Right ventricle myocardium superior (tissue), 1 donor: ENCODE results near the gene KCNIP4. TPM values are rescaled to one million over a fixed set of nuclear protein-coding genes. Genes with fewer than 3 reads are reported as not detected.
"Not testable (repeated sequence)": the region's sequence is repeated elsewhere in the genome, so short reads cannot be mapped to it uniquely, and the experiment has no call there.

Source experiments
- ATAC-seq: fragments of 200-7000 bp; cut with Tn5 transposase; one replicate; pipeline ENCODE4 v1.9.1; 2020; ENCODE audit warnings: mild to moderate bottlenecking; ENCODE audit not compliant: poor library complexity
- DNase-seq: peaks from one replicate; pipeline ENCODE4 v3.0.0-alpha.2; 2020
- intact Hi-C: fragments of 100-400 bp; cut with DNase I; formaldehyde crosslinking; loops from one replicate; pipeline ENCODE4 v1.11.2; 2022
- long read RNA-seq: library from polyadenylated mRNA; unstranded; transcript quantifications from one replicate; pipeline ENCODE4 v2.0.0, GENCODE V29; 2021
- total RNA-seq: library from RNA; stranded (reverse); fragmentation: NEBNext Ultra II Directional; extraction: Animal tissue kit (Norgen Biotek cat#: 25700); gene quantifications from one replicate; pipeline ENCODE4 v1.2.1, GENCODE V29; 2021
- donor health status: DM: no; HTN: yes; CAD: no; lungs with severe emphysema.

KCNIP4 gene
- total RNA-seq, result not detected
- long read RNA-seq, partial matches to known transcripts, result 0 of 2 reads
- long read RNA-seq, other reads (novel, unspliced or antisense), result 2 of 2 reads

- DNase-seq, result no peak
- intact Hi-C loops, result no loop called here
- no peak for ATAC-seq
Observed at GRCh38 chr4:21948347-21949072, at the start of gene KCNIP4. KCNIP4 (minus strand) TSS chr4:21948772.

DNA sequence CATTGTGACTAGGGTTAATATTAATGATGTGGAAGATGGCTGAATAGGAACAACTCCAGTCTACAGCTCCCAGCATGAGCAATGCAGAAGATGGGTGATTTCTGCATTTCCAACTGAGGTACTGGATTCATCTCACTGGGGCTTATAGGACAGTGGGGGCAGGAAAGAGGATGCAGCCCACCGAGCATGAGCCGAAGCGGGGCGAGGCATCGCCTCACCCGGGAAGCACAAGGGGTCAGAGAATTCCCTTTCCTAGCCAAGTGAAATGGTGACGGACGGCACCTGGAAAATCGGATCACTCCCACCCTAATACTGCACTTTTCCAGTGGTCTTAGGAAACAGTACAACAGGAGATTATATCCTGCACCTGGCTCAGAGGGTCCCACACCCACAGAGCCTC lies 48.0 kb upstream of the KCNIP4 start:
- ATAC-seq, intact Hi-C loops, DNase-seq: not testable (repeated sequence)

DNA sequence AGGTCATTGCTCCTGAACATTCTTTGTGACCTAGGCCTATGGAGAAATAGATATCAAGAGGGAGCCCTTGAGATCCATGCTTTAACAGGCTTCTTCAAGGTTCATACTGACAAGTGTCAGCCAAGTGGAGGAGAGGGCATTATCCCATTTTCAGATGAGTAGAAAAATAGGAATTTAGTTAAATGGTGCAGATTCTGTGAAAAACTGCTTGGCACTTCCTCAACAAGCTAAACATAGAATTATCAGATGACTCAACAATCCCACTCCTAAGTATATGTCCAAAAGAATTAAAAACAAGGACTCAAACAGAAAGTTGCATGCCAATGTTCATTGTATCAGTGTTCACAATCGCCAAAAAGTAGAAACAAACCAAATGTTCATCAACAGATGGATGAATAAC lies 43.8 kb upstream of the KCNIP4 start:
- intact Hi-C loops, result no loop called here
- ATAC-seq, result no peak
- DNase-seq, result no peak

- DNase-seq (no peak), ATAC-seq (no peak)
- intact Hi-C loops, result no loop called here
Observed at GRCh38 chr4:21991562-21991961, 43.0 kb upstream of the KCNIP4 start.

- ATAC-seq (no peak), DNase-seq (no peak)
- intact Hi-C loops, result no loop called here
Observed at GRCh38 chr4:21991050-21991449, 42.5 kb upstream of the KCNIP4 start.

GRCh38 chr4:21989351-21989750 lies 40.8 kb upstream of the KCNIP4 start:
- DNase-seq (no peak), ATAC-seq (no peak)
- intact Hi-C loops, result no loop called here

DNA sequence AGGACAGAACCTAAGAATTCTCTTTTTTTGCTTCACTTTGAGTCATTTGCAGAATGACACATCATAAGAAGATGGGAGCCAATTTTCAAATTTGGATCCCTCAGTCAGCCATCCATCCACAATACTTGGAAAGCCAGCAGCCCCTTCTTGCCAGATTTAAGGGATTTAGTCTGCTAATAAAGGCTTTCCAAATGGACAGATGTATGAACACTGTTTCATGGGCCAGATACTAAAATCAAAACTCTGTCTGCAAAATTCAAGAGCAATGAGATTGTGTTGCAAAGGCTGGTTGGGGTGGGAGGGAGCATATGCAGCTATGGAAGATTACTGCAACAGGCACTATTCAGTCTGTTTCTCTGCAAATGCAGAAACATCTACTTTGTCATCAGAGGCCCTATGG lies 37.7 kb upstream of the KCNIP4 start:
- no peak for ATAC-seq
- intact Hi-C loops, result no loop called here
- no peak for DNase-seq

- no peak for DNase-seq
- intact Hi-C loops, result no loop called here
Observed at GRCh38 chr4:21982087-21982486, 33.5 kb upstream of the KCNIP4 start.

GRCh38 chr4:21979196-21979595 lies 30.6 kb upstream of the KCNIP4 start:
- DNase-seq, result no peak
- no peak for ATAC-seq
- intact Hi-C loops, result no loop called here

More at GRCh38 chr4:21982087-21982486, 33.5 kb upstream of the KCNIP4 start:
- no peak for ATAC-seq

DNA sequence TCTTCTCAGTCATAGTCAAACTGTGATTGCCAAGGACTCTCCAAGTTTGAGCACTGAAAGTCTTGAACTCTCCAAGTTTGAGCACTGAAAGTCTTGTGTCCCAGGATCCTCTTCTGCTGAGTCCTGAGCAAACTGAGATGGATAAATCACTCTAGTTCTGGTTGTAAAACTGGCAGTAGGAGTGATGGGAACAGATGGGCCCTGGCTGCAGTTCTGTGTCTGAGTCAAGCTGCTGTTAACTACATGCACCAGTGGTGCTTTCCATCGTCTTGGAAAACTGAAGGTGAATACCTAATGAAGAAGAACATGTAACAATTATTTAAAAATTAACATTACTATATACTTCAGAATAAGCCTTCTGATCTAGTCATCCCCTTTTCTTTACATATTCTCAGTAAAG lies 27.6 kb upstream of the KCNIP4 start:
- intact Hi-C loops, result no loop called here
- DNase-seq, result no peak
- no peak for ATAC-seq

DNA sequence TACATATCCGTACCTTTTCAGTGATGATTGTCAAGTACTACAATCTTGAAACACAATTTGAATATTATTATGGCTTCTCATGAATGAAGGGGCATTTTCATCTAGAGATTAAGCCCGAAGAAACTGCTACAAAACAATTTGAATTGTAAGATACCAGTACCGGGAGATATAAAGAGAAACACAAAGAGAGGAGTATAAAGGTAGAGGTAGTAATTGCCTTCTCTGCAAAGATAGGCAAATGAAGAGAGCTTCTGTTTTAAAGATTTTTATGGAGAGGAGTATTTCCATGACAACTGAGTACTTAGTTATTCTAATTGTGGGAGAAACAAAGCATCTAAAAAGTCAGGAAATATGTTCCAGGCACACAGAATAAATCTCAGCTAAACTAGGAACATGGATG lies 25.3 kb upstream of the KCNIP4 start:
- intact Hi-C loops, result no loop called here
- DNase-seq (no peak), ATAC-seq (no peak)

DNA sequence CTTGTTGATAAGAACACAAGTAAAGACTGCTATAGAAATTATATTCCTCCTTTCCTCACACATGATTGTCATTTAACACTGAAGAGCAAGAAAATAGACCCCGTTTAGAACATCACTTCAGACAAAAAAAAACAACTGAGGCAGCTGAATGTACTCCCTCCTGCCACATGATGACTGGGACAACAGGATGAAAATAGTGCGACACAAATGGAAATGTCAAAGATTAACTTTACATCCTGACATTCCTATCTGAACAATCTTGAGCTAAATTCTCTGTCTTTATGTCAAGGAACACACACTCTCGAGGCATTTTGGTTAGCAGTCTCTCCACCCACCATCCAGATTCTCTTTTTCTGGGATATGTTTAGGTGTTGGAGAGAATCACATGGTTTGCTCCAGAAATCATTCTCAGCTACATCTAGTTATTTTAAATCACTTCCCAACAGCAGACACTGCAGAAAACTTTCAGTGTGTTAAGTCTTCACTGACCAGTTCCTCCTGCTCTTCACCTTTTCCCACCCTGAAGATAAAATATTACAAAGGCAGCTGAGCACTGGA lies 16.3 kb upstream of the KCNIP4 start:
- DNase-seq, result no peak
- intact Hi-C loops, result no loop called here
- ATAC-seq, result no peak

- intact Hi-C loops, result no loop called here
- DNase-seq (no peak), ATAC-seq (no peak)
Observed at GRCh38 chr4:21962691-21963090, 14.1 kb upstream of the KCNIP4 start.

- ATAC-seq, result no peak
- no peak for DNase-seq
- intact Hi-C loops, result no loop called here
Observed at GRCh38 chr4:21960793-21961192, 12.2 kb upstream of the KCNIP4 start.

- no peak for ATAC-seq
- intact Hi-C loops, result no loop called here
- DNase-seq, result no peak
Observed at GRCh38 chr4:21954916-21955315, 6.3 kb upstream of the KCNIP4 start.

GRCh38 chr4:21953653-21954052 lies 5.1 kb upstream of the KCNIP4 start:
- no peak for ATAC-seq

DNA sequence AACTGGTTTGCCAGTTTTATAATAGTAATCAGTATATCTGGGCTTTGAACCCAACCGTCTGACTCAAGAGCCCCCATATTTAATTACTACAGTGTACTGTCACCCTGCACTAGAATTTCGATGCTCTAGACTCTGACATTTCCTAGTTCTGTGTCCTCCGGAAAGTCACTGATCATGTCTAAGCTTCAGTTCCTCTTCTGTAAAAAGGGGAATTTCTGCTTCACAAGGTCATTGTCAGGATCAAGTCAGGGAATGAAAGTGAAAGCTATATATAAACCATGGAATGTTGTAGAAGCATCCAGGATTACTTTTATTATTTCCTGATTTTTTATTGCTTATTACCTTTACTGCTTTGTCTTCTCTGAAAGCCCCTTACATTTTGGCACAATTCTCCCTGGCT lies 4.0 kb upstream of the KCNIP4 start:
- ATAC-seq, result no peak
- intact Hi-C loops, result no loop called here
- DNase-seq, result no peak

More at GRCh38 chr4:21953653-21954052, 5.1 kb upstream of the KCNIP4 start:
- DNase-seq, result no peak
- intact Hi-C loops, result no loop called here

GRCh38 chr4:21949073-21949457 lies 493 bp upstream of the KCNIP4 start:
- DNase-seq, result peak; percentile 36
- ATAC-seq, result no peak
- intact Hi-C loops, result no loop called here

DNA sequence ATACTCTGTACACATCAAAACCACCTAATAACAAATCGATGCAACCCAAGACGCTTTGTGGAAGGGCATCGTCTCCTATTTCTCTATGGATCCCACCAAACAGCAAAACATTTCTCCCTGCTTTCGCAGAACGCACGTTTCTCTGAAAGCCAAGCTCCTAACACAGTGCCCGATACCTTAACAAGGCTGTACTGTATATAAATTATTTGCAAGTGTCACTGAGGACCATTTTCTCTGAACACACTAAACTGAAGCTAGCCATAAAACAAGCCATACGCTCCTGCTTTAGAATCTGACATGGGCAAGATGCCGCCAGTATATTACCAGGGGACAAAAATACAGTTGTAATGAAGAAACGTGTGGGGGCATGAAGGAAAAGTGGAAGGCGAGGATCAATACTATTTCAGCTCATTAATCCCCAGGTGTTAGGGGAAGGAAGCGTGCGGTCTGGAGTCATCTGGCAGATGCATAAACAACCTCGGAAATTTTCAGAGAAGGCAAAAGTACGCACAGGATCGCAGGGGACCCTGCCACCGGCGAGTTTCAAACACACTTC lies 703 bp downstream of the KCNIP4 start:
- DNase-seq (no peak), ATAC-seq (no peak)
- intact Hi-C loops, result no loop called here

DNA sequence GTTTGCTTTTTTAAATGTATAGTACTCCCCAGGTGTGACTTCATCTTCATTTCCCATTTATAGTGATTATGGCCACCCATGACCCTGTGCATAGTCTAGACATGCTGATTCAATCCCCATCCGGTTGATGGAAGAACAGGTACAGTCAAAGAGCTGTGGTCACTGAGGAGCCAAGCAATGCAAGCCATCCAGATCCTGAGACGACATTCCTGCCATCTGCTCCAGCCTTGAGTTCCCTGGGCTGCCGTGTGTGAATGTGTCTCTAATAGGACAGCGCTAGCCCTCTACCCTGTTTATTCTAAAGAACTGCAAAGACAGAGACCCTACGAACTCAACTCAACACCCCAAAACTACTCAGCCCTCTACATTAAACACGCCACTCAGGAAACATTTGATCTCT lies 1.7 kb downstream of the KCNIP4 start:
- intact Hi-C loops, result no loop called here
- DNase-seq, result no peak
- no peak for ATAC-seq
